Measurements from ENCODE around the gene DDIAS. TPM values are rescaled to one million over a fixed set of nuclear protein-coding genes. Genes with fewer than 3 reads are reported as not detected.
A peak's percentile ranks its signal among the peaks of the same experiment; 100 is the strongest.

DDIAS gene
- total and polyA plus RNA-seq, 10 of the 15 experiments (the other 5 are each of a cell fraction or from before 2014, with no cell fraction given) = 6.9 to 27.8 (median 12.9) TPM

DNA sequence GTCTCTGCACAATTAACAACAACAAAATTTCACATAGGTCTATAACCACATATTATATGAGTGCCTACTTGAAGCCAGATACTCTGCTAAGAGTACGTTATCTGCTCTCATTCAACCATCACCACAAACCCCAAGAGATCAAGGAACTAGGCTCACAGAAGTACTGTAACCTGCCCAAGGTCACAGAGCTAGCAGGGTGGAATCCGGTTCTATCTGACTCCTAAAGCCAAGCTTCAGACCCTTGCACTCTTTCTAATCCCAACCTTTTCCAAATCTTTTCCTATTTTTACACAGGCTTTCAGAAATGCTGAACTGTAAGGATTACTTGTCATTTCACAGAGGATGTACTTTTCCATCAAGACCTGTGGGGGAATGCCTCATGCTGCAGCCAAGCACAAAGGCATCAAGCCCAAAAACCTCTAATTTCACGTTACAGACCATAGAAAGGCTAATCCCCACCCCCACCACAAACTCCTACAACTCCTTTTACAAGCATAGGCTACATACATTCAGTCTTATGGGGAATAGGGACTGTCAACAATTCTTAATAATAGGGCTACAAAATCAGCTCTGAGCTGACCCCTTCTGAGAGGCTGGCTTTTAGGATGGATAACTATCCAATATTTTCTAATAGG is 2.2 kb upstream of the DDIAS start:
- DNase-seq (ENCODE audit: low read depth, low spot score) (peak; percentile 20), ATAC-seq (peak; percentile 12), FAIRE-seq (no peak)
- peaks cover 26% of the 10 kb centered on the region for H3K79me2 ChIP-seq (ENCODE audit: control insufficient read depth, insufficient read depth, low read length)
- SMC1A ChIA-PET (ENCODE audit: uncharacterized antibody, unreplicated experiment) = interaction anchor here (1.0 to 6.3 kb wide), 11 partner anchors 10 to 351 kb away, joined by 3 to 57 read pairs (median 5); partner anchors contain the start of gene RAB30
- no TSS peak for BruUV-seq (replicated peaks)
- POLR2A ChIA-PET = interaction anchor here (1.3 to 3.5 kb wide), 4 partner anchors 12 to 257 kb away, joined by 5 to 22 read pairs (median 8); partner anchors contain the start of genes PCF11 and RAB30
- WGBS (ENCODE audit: insufficient coverage, insufficient replicate concordance, low lambda C conversion rate, missing lambda C conversion rate) = 17% methylated on average over 3 of the region's 3 CpGs
- H3K27me3 ChIP-seq (replicated peaks in 1 of 2; ENCODE audit: control insufficient read depth in 2 of 2, insufficient read depth in 2 of 2, low read length in 1 of 2) = no peaks in the 10 kb centered on the region
- peak overlapping the region; percentile 99 for H2AFZ ChIP-seq (ENCODE audit: control insufficient read depth, low read depth, low read length)
- H3K4me3 ChIP-seq = peak overlapping the region; percentile 82
- H3K4me1 ChIP-seq (ENCODE audit: control insufficient read depth, insufficient read depth, low read length) = peaks cover 23% of the 10 kb centered on the region
- RAD21 ChIA-PET (ENCODE audit: unreplicated experiment) = interaction anchor here (0.6 to 3.5 kb wide), 10 partner anchors 11 to 351 kb away, joined by 3 to 33 read pairs (median 5); partner anchors contain the start of gene PCF11
- CTCF ChIA-PET = interaction anchor here (1.0 to 7.0 kb wide), 8 partner anchors 9 to 383 kb away, joined by 3 to 72 read pairs (median 4); partner anchors contain the start of gene PCF11
- intact Hi-C loops (cut with micrococcal nuclease; ENCODE audit: unreplicated experiment) (no loop called here), in situ Hi-C loops (cut with MboI) (no loop called here)
- H3K9ac ChIP-seq (ENCODE audit: control insufficient read depth, insufficient read depth, low read length) = peak overlapping the region; percentile 85
- H3K9me3 ChIP-seq (replicated peaks; ENCODE audit: control insufficient read depth, insufficient read depth, low read length) = peaks cover 3% of the 10 kb centered on the region; the same call in 1 of the 3 replicates
- H4K20me1 ChIP-seq (ENCODE audit: control insufficient read depth, insufficient read depth) = no peaks in the 10 kb centered on the region
- H3K4me2 ChIP-seq (ENCODE audit: control insufficient read depth, insufficient read depth) = peak overlapping the region; percentile 93
- peak overlapping the region; percentile 9; the same call in 1 of the 2 replicates for H3K27ac ChIP-seq (ENCODE audit: control insufficient read depth, insufficient read depth)
- TF ChIP-seq PAX5 (IDR thresholded peaks at IDR 0.05; ENCODE audit: borderline replicate concordance, low read depth, low read length) (no peak), MEF2B (IDR thresholded peaks at IDR 0.05; ENCODE audit: partially characterized antibody, poor library complexity, severe bottlenecking) (peak; percentile 62), SMAD5 (IDR thresholded peaks at IDR 0.05; ENCODE audit: low read depth) (no peak), ZSCAN29 (IDR thresholded peaks at IDR 0.05) (no peak), NRF1 (conservative IDR thresholded peaks at IDR 0.05; ENCODE audit: low read depth, low read length) (no peak), RUNX3 (IDR thresholded peaks at IDR 0.05; ENCODE audit: low read length) (peak; percentile 28; the same call in 1 of the 2 replicates)
- H3K36me3 ChIP-seq (ENCODE audit: control insufficient read depth in 2 of 2, insufficient read depth in 2 of 2, low read length in 1 of 2) = no peaks in the 10 kb centered on the region
